Nephron (organoid): ENCODE data around the gene TNFSF11.

ENCODE experiments used
- H3K27ac Mint-ChIP-seq, 3 experiments: 2 replicates each; pipeline ENCODE4 v1.8.0; 2020; ENCODE audit warnings: mixed read lengths in 3 of 3, mild to moderate bottlenecking in 2 of 3, moderate library complexity in 1 of 3
- H3K27me3 Mint-ChIP-seq: 2 replicates; pipeline ENCODE4 v1.8.0; 2021; ENCODE audit warnings: low read depth, mild to moderate bottlenecking, moderate library complexity, mixed read lengths
- H3K36me3 Mint-ChIP-seq: 2 replicates; pipeline ENCODE4 v1.8.0; 2020; ENCODE audit warnings: low read depth, mixed read lengths
- H3K4me1 Mint-ChIP-seq: 2 replicates; pipeline ENCODE4 v1.8.0; 2020; ENCODE audit warnings: mixed read lengths
- H3K4me3 Mint-ChIP-seq, 3 experiments: 2 replicates each; pipeline ENCODE4 v1.8.0; 2020; ENCODE audit warnings: mild to moderate bottlenecking in 3 of 3, mixed read lengths in 3 of 3, moderate library complexity in 2 of 3
- H3K9me3 Mint-ChIP-seq: 2 replicates; pipeline ENCODE4 v1.8.0; 2020; ENCODE audit warnings: mixed read lengths
- CTCF ChIP-seq, 3 experiments: fragments of 200-600 bp; sonication (generic); IDR thresholded peaks; one replicate each; pipeline ENCODE4 v1.5.0; 2021; ENCODE audit warnings: antibody characterized with exemption in 3 of 3; ENCODE audit not compliant: unreplicated experiment in 3 of 3

Gene TNFSF11

GRCh38 chr13:42577538-42577937, 3.6 kb downstream of the TNFSF11 start:
- Mint-ChIP-seq H3K9me3 (peaks cover 7% of the 10 kb centered on the region), H3K4me1 (no peaks in the 10 kb centered on the region), H3K4me3 (no peak overlapping the region), H3K36me3 (no peaks in the 10 kb centered on the region), H3K27ac (no peak overlapping the region), H3K27me3 (peaks cover 41% of the 10 kb centered on the region)
- TF ChIP-seq CTCF (IDR thresholded peaks at IDR 0.05; ENCODE audit: unreplicated experiment in 3 of 3): no peak

- no peak for TF ChIP-seq CTCF (IDR thresholded peaks at IDR 0.05; ENCODE audit: unreplicated experiment in 3 of 3)
- Mint-ChIP-seq H3K9me3 (no peaks in the 10 kb centered on the region), H3K27ac (no peak overlapping the region)
These were observed 6.7 kb downstream of the TNFSF11 start for GRCh38 chr13:42580644-42581043.

GRCh38 chr13:42581427-42581826, 7.5 kb downstream of the TNFSF11 start:
- no peak overlapping the region for H3K27ac Mint-ChIP-seq
- H3K9me3 Mint-ChIP-seq: no peaks in the 10 kb centered on the region
- no peak overlapping the region for H3K4me3 Mint-ChIP-seq
- H3K27me3 Mint-ChIP-seq: peaks cover 10% of the 10 kb centered on the region
- no peaks in the 10 kb centered on the region for H3K36me3 Mint-ChIP-seq
- no peak for TF ChIP-seq CTCF (IDR thresholded peaks at IDR 0.05; ENCODE audit: unreplicated experiment in 3 of 3)
- H3K4me1 Mint-ChIP-seq: no peaks in the 10 kb centered on the region

More at GRCh38 chr13:42580644-42581043, 6.7 kb downstream of the TNFSF11 start:
- H3K27me3 Mint-ChIP-seq: peaks cover 18% of the 10 kb centered on the region
- no peaks in the 10 kb centered on the region for H3K36me3 Mint-ChIP-seq
- no peaks in the 10 kb centered on the region for H3K4me1 Mint-ChIP-seq
- H3K4me3 Mint-ChIP-seq: no peak overlapping the region

GRCh38 chr13:42591602-42592001, 17.6 kb downstream of the TNFSF11 start:
- H3K27ac Mint-ChIP-seq: no peak overlapping the region
- peaks cover 19% of the 10 kb centered on the region for H3K27me3 Mint-ChIP-seq
- H3K4me1 Mint-ChIP-seq: peaks cover 6% of the 10 kb centered on the region
- TF ChIP-seq CTCF (IDR thresholded peaks at IDR 0.05; ENCODE audit: unreplicated experiment in 3 of 3): no peak
- no peaks in the 10 kb centered on the region for H3K36me3 Mint-ChIP-seq
- no peaks in the 10 kb centered on the region for H3K9me3 Mint-ChIP-seq
- no peak overlapping the region for H3K4me3 Mint-ChIP-seq

- Mint-ChIP-seq H3K4me1 (peaks cover 6% of the 10 kb centered on the region), H3K27me3 (peaks cover 15% of the 10 kb centered on the region), H3K36me3 (no peaks in the 10 kb centered on the region), H3K27ac (no peak overlapping the region), H3K4me3 (no peak overlapping the region), H3K9me3 (no peaks in the 10 kb centered on the region)
- TF ChIP-seq CTCF (IDR thresholded peaks at IDR 0.05; ENCODE audit: unreplicated experiment in 3 of 3): no peak
These were observed 19.3 kb downstream of the TNFSF11 start for GRCh38 chr13:42592915-42593900.
